HG03064 (cell line): Measurements from ENCODE around the gene GANAB.

Source experiments
- ATAC-seq: cut with Tn5 transposase; IDR thresholded peaks from one replicate; pipeline ENCODE4 v1.9.1; 2021; ENCODE audit warnings: low read depth; ENCODE audit not compliant: unreplicated experiment

The GANAB gene

GRCh38 chr11:62577046-62577714 lies 69.2 kb downstream of the GANAB start:
- no peak for ATAC-seq

GRCh38 chr11:62575837-62576236 lies 70.6 kb downstream of the GANAB start:
- ATAC-seq, result no peak

- no peak for ATAC-seq
Measured at GRCh38 chr11:62575156-62575555, 71.3 kb downstream of the GANAB start.
